NCI-H345 treated with DMSO at 0.1 percent for 48 hours (cell line): ENCODE data around the gene LRMDA.
A peak's percentile ranks its signal among the peaks of the same experiment; 100 is the strongest.

Experiments
- DNase-seq: peaks from one replicate; lab custom pipeline; 2025; ENCODE audit not compliant: unreplicated experiment; lab: John Stamatoyannopoulos, UW

The LRMDA gene

GRCh38 chr10:75431180-75432111 is at the start of gene LRMDA:
Gene LRMDA, plus strand, starts transcription at chr10:75431624.
- no peak for DNase-seq

GRCh38 chr10:75386128-75386527 is 45.3 kb upstream of the LRMDA start:
- DNase-seq: no peak

DNA sequence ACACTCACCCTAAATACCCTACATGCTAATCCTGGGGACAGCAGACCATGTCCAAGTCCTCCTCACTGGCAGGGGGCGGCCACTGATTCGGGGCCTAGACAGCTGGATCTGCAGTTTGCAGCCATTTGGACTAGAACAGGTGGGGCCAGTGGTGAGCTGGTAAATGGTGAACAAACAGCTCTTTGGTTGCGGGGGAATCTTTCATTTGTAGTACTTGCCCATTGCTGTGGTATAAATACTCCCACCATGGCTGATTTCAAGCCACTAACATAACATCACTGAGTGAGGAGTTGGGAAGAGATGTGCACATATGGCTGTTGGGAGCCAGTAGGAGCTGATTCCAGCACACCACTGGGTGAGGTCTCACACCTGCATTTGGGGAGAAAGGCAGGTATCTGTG is 43.3 kb upstream of the LRMDA start:
- no peak for DNase-seq

DNA sequence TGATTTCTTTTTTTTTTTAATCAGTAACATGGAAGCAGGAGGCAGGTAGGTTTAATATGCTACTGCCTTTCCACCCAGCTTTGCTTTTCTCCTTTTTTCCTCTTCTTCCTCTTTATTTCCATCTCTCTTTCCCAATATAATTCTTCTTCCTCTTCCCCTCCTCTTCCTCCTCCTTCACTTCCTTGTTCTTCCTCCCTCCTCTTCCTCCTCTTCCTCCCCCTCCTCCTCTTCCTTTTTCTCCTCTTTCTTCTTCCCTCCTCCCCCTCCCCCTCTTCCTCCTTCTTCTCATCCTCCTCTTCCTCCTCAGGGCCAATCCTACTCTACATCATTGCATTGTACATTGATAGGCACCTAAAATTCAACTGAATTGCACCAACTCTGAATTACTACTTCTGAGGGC is 41.2 kb upstream of the LRMDA start:
- DNase-seq: no peak

- DNase-seq: no peak
Observed at GRCh38 chr10:75392271-75392670, 39.2 kb upstream of the LRMDA start.

DNA sequence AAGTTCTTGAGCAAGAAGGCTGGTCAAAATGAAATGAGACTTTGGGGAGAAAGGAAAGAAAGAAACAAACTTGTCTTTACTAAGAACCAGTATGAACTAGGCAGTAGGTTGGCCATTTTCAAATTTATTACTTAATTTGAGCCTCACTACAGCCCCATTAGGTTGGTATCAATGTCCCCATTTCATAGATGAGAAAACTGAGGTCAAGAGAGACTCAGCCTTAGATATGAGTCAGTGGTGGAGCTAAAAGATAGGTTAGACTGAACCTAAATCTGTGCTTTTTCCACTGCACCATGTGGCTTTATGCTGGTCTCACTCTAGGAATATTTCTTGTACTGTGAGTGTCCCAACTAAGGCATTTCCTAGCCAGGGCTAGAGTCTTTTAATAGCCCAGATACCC is 38.7 kb upstream of the LRMDA start:
- no peak for DNase-seq

GRCh38 chr10:75394221-75394620 is 37.2 kb upstream of the LRMDA start:
- no peak for DNase-seq

GRCh38 chr10:75395066-75395931 is 36.1 kb upstream of the LRMDA start:
- DNase-seq: no peak

DNA sequence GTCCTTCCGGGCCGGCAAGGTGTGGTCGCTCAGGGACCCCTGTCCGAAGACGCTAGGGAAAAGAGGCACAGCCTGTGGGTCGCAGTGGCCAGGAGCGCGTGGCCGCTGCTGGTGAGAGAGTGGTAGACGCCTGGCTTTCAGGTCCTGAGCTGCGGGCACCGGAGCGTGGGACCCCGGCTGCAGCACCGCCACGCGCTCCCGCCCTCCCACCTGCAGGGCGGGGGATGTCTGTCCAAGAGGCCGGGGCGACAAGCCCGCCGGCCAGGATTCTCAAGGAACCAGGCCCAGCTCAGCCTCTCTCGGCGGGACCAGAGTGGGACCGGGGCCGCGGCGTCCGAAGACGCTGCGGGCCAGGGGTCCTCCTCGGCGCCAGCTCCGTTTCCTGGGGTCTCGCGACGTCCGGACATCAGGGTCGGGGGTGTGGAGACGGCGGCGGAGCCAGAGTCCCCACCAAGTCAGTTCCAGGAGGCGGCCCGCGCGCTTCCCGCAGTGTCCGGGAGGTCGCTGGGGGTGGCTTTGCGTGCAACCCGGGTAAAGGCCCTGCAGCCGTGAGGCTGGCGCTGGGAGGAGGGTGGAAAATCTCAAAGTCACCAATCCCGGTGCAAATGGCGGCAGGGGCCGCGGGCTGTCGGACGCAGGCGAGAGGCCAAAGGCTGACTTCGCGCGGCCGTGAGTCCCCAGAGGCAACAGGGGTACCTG is 35.3 kb upstream of the LRMDA start:
- no peak for DNase-seq

DNA sequence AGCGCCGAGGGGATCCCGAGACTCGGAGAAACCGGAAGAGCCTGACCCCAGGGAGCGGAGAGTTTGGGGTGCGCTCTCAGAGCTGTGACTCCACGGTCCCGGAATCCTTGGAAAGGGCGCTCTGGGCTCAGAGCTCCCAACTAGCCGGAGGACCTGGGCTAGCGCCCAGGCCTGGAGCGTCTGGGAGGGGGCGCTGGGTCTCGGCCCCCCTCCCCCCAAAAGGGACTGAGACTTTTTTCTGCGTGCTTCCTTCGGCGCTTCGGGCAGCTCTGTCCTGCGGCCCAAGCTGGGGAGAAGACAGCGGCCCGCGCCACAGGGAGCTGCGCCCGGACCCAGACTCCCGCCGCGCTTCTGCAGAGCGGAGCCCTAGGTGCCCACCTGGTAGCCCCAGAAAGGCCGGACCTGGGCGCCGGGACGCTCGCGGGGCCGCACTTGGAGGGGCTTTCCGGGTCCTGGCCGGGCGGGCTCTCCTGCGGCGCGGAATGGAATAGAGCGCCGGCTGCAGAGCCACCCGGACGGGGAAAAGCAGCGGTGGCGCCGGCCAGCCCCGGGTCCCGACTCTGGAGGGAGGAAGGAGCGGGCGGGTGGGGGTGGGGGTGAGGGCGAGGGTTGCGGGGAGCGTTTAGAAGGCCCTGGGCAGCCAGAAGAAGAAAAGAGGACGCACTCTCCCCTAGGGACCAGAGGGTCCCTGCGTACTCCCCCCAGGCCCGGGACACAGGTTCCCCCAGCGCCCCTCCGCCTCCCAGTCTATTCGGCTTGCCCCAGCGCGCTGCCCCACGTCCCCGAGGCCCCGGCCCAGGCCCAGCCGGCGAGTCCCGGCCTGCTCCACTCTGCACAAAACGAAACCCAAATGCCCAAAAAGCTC is 34.6 kb upstream of the LRMDA start:
- no peak for DNase-seq

- DNase-seq: no peak
Observed at GRCh38 chr10:75397496-75398199, 33.8 kb upstream of the LRMDA start.

GRCh38 chr10:75398200-75398691 is 33.2 kb upstream of the LRMDA start:
- DNase-seq: no peak

DNA sequence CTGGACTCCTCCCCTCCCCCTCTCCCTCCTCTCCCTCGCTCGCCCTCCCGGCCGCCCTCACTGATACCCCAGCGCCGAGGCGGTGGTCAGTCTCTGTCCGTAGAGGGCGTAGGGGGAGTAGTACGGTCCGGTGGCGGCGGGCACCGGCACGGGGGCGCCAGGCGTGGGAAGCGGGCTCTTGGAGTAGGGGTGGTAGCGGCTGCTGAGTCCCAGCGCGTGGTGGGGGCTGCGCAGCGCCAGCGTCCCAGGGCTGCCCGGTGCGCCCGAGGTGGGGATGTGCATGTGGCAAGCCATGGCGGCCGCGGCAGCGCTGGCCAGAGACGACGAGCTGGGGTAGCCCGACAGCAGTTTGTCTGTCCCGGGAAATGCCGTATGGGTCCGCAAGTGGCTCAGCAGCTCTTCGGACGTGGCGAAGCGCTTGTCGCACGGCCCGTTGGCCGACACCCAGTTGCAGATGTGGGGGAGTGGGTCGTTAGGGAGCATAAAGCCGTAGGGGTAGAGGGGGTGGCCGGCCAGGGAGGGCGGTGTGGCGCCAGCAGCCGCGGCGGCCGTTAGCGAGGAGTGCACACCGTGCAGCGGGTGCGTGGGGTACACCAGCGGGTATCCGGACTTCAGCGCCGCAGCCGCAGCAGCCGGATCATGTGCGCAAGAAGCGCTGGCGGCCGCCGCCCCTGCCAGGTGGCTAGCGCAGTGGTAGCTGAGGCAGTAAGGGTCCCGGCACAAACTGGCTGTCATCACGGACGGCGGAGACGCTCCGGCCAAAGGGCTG is 32.5 kb upstream of the LRMDA start:
- no peak for DNase-seq

- peak; percentile 4 for DNase-seq
Observed at GRCh38 chr10:75399461-75400162, 31.8 kb upstream of the LRMDA start.

DNA sequence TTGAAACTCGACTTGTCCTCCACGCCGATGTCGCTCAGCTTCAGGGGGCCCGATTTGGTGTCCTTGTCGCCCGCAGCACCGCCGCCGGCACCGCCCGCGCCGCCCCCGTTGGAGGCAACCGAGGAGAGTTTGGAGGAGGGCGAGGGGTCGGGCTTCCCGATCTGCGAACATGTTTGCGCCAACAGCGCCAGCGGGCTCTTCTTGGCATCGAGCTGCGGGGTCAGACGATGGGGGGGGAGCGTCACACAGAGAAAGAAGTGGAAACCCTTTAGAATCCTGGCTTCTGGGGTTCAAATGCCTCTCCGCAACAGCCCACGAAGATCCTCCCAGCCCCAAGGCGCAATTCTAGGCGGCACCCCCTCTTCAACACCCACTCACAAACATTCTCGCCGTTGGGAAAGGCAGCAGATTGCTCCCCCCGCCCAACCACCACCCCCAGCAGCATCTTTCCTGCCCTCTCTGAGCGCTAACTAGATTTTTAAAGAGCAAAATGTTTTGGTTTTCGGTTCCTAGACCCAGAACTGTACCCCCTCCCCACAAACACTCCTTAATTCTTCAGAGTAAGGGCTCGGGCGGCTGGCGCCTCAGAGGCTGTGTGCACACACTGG is 31.2 kb upstream of the LRMDA start:
- no peak for DNase-seq

GRCh38 chr10:75400771-75401568 is 30.5 kb upstream of the LRMDA start:
- no peak for DNase-seq
